H9 (cell line): Measurements from ENCODE around the gene BCAS3. TPM values are rescaled to one million over a fixed set of nuclear protein-coding genes. Genes with fewer than 3 reads are reported as not detected.

ENCODE experiments used
- DNase-seq: peaks from one replicate; pipeline ENCODE4 v3.0.0-alpha.2; 2017
- H2AFZ ChIP-seq: one replicate; pipeline ENCODE4 v1.6.1; 2013; ENCODE audit warnings: mild to moderate bottlenecking, low read length, control low read depth, moderate library complexity
- H2AK5ac ChIP-seq: 2 replicates; pipeline ENCODE4 v1.6.1; 2013; ENCODE audit warnings: low read length, control low read depth, mixed read lengths; ENCODE audit not compliant: insufficient read length
- H2BK120ac ChIP-seq: one replicate; pipeline ENCODE4 v1.6.1; 2013; ENCODE audit warnings: low read depth, mild to moderate bottlenecking, low read length, control low read depth, inconsistent platforms; ENCODE audit not compliant: poor library complexity, severe bottlenecking
- H2BK12ac ChIP-seq: 2 replicates; pipeline ENCODE4 v1.6.1; 2013; ENCODE audit warnings: low read length, control low read depth, mixed read lengths, low read depth; ENCODE audit not compliant: insufficient read length
- H2BK15ac ChIP-seq: 2 replicates; pipeline ENCODE4 v1.6.1; 2013; ENCODE audit warnings: low read depth, low read length, control low read depth
- H2BK20ac ChIP-seq: one replicate; pipeline ENCODE4 v1.6.1; 2013; ENCODE audit warnings: low read depth, mild to moderate bottlenecking, low read length, control low read depth, inconsistent platforms; ENCODE audit not compliant: poor library complexity, severe bottlenecking
- H2BK5ac ChIP-seq: 2 replicates; pipeline ENCODE4 v1.6.1; 2013; ENCODE audit warnings: low read length, control low read depth, mixed read lengths; ENCODE audit not compliant: insufficient read length
- H3K14ac ChIP-seq: 2 replicates; pipeline ENCODE4 v1.6.1; 2013; ENCODE audit warnings: low read length, control low read depth; ENCODE audit not compliant: insufficient read depth
- H3K18ac ChIP-seq: 2 replicates; pipeline ENCODE4 v1.6.1; 2013; ENCODE audit warnings: low read depth, mild to moderate bottlenecking, mixed read lengths, low read length, control low read depth; ENCODE audit not compliant: insufficient read length
- H3K23ac ChIP-seq: 2 replicates; pipeline ENCODE4 v1.6.1; 2013; ENCODE audit warnings: low read length, control low read depth, mixed read lengths, low read depth; ENCODE audit not compliant: insufficient read length
- H3K23me2 ChIP-seq: 2 replicates; pipeline ENCODE4 v1.6.1; 2013; ENCODE audit warnings: low read depth, mild to moderate bottlenecking, mixed read lengths, low read length, control low read depth; ENCODE audit not compliant: insufficient read length, poor library complexity, severe bottlenecking
- H3K27ac ChIP-seq: 2 replicates; pipeline ENCODE4 v1.5.1; 2013; ENCODE audit warnings: low read length, control low read depth, mixed read lengths, low read depth; ENCODE audit not compliant: insufficient read length
- H3K27me3 ChIP-seq: 2 replicates; pipeline ENCODE4 v1.6.1; 2013; ENCODE audit warnings: low read length, control low read depth, inconsistent platforms; ENCODE audit not compliant: insufficient read depth
- H3K4ac ChIP-seq: 2 replicates; pipeline ENCODE4 v1.6.1; 2013; ENCODE audit warnings: low read depth, mild to moderate bottlenecking, control low read depth, inconsistent platforms, low read length, moderate library complexity
- H3K4me1 ChIP-seq: 2 replicates; pipeline ENCODE4 v1.6.1; 2013; ENCODE audit warnings: low read length, control low read depth, inconsistent platforms; ENCODE audit not compliant: insufficient read depth
- H3K4me2 ChIP-seq: 2 replicates; pipeline ENCODE4 v1.6.1; 2013; ENCODE audit warnings: low read length, control low read depth, mixed read lengths; ENCODE audit not compliant: insufficient read length, insufficient read depth
- H3K56ac ChIP-seq: 2 replicates; pipeline ENCODE4 v1.6.1; 2013; ENCODE audit warnings: low read depth, mild to moderate bottlenecking, mixed read lengths, low read length, control low read depth; ENCODE audit not compliant: insufficient read length
- H3K79me1 ChIP-seq: 2 replicates; pipeline ENCODE4 v1.6.1; 2013; ENCODE audit warnings: low read depth, mild to moderate bottlenecking, moderate library complexity, low read length, control low read depth, inconsistent platforms; ENCODE audit not compliant: insufficient read depth, poor library complexity, severe bottlenecking
- H3K79me2 ChIP-seq: 2 replicates; pipeline ENCODE4 v1.6.1; 2013; ENCODE audit warnings: low read length, control low read depth, inconsistent platforms; ENCODE audit not compliant: insufficient read depth
- H3K9ac ChIP-seq: 2 replicates; pipeline ENCODE4 v1.6.1; 2013; ENCODE audit warnings: low read length, control low read depth, mixed read lengths; ENCODE audit not compliant: insufficient read length; ENCODE audit errors: extremely low read depth
- H3K9me3 ChIP-seq: one replicate; pipeline ENCODE4 v1.6.1; 2013; ENCODE audit warnings: low read depth, low read length, inconsistent platforms; ENCODE audit not compliant: control insufficient read depth
- H3T11ph ChIP-seq: one replicate; pipeline ENCODE4 v1.6.1; 2013; ENCODE audit warnings: mild to moderate bottlenecking, low read length, control low read depth, inconsistent platforms
- H4K20me1 ChIP-seq: one replicate; pipeline ENCODE4 v1.6.1; 2013; ENCODE audit not compliant: control insufficient read depth, insufficient read length, insufficient read depth
- H4K5ac ChIP-seq: 2 replicates; pipeline ENCODE4 v1.6.1; 2013; ENCODE audit warnings: low read depth, mild to moderate bottlenecking, mixed read lengths, low read length, control low read depth; ENCODE audit not compliant: insufficient read length
- H4K8ac ChIP-seq: replicated peaks from 2 replicates; pipeline ENCODE4 v1.6.1; 2013; ENCODE audit warnings: low read length, control low read depth, mixed read lengths, low read depth; ENCODE audit not compliant: insufficient read length
- H4K91ac ChIP-seq: 2 replicates; pipeline ENCODE4 v1.6.1; 2013; ENCODE audit warnings: low read depth, mild to moderate bottlenecking, moderate library complexity, mixed read lengths, low read length, control low read depth; ENCODE audit not compliant: insufficient read length
- H3K27ac Mint-ChIP-seq, 3 experiments: 2 replicates in 2 of 3; 3 replicates in 1 of 3; pipeline ENCODE4 v1.8.0; 2020 to 2021; ENCODE audit warnings: mixed read lengths in 3 of 3, mild to moderate bottlenecking in 1 of 3, moderate library complexity in 1 of 3
- H3K27me3 Mint-ChIP-seq: 2 replicates; pipeline ENCODE4 v1.8.0; 2021; ENCODE audit warnings: low read depth, mild to moderate bottlenecking, moderate library complexity, mixed read lengths
- H3K36me3 Mint-ChIP-seq, 3 experiments: 2 replicates in 2 of 3; 3 replicates in 1 of 3; pipeline ENCODE4 v1.8.0; 2020 to 2021; ENCODE audit warnings: low read depth in 3 of 3, mixed read lengths in 3 of 3; ENCODE audit not compliant: insufficient read depth in 1 of 3
- H3K4me1 Mint-ChIP-seq, 2 experiments: 2 replicates each; pipeline ENCODE4 v1.8.0; 2020; ENCODE audit warnings: mixed read lengths in 2 of 2
- H3K4me3 Mint-ChIP-seq, 2 experiments: 2 replicates in 1 of 2; 3 replicates in 1 of 2; pipeline ENCODE4 v1.8.0; 2020 to 2021; ENCODE audit warnings: mild to moderate bottlenecking in 2 of 2, mixed read lengths in 2 of 2, moderate library complexity in 1 of 2
- H3K9me3 Mint-ChIP-seq, 2 experiments: 2 replicates in 1 of 2; 3 replicates in 1 of 2; pipeline ENCODE4 v1.8.0; 2020; ENCODE audit warnings: mild to moderate bottlenecking in 2 of 2, mixed read lengths in 2 of 2, moderate library complexity in 1 of 2
- WGBS: extraction: QIAGEN DNeasy Blood & Tissue Kit; methylation state at CpG from one replicate; pipeline ENCODE4 v1.1.7; 2013; ENCODE audit warnings: missing lambda C conversion rate, low lambda C conversion rate, mixed read lengths; ENCODE audit not compliant: insufficient read length; ENCODE audit errors: extremely low coverage; 5-methylcytosine and 5-hydroxymethylcytosine counted together
- total RNA-seq: library from RNA; stranded (reverse); gene quantifications from 2 replicates; pipeline ENCODE4 v1.2.1, GENCODE V29; 2021
- TF ChIP-seq, protein P1 (sequence below): fragments of 200-600 bp; sonication (generic); conservative IDR thresholded peaks from 3 replicates; pipeline ENCODE4 v1.8.0; 2021; ENCODE audit warnings: antibody characterized with exemption, mild to moderate bottlenecking

BCAS3 gene
- total RNA-seq, 1 experiment from 2014 or later = 22.4 TPM

- H3K23me2 ChIP-seq = no peaks in the 10 kb centered on the region
- no peak overlapping the region for H2BK120ac ChIP-seq
- no peaks in the 10 kb centered on the region for H3K79me1 ChIP-seq
- H3K56ac ChIP-seq = no peak overlapping the region
- peaks cover 5 to 7% (median 5%) of the 10 kb centered on the region in 3 experiments for H3K36me3 Mint-ChIP-seq
- no peak overlapping the region for H2AFZ ChIP-seq
- peaks cover 7% of the 10 kb centered on the region; the same call in 1 of the 2 replicates for H3K4me1 ChIP-seq
- H3K27me3 Mint-ChIP-seq = peaks cover 6% of the 10 kb centered on the region
- H4K91ac ChIP-seq = no peak overlapping the region
- no peak overlapping the region for H3K27ac ChIP-seq
- no peak overlapping the region for H4K8ac ChIP-seq
- H3T11ph ChIP-seq = no peak overlapping the region
- H3K27ac Mint-ChIP-seq = peak overlapping the region in 1 of 3 experiments; percentile 78; a peak in 2 of 7 replicates
- H3K14ac ChIP-seq = no peak overlapping the region
- H3K9me3 Mint-ChIP-seq = peaks cover 2 to 5% of the 10 kb centered on the region in 2 experiments; a peak in 3 of 5 replicates
- no peaks in the 10 kb centered on the region for H3K79me2 ChIP-seq
- no peaks in the 10 kb centered on the region for H3K27me3 ChIP-seq
- no peak overlapping the region for H3K4ac ChIP-seq
- H2BK5ac ChIP-seq = no peak overlapping the region
- H3K4me2 ChIP-seq = no peak overlapping the region
- H3K18ac ChIP-seq = no peak overlapping the region
- H4K20me1 ChIP-seq = no peaks in the 10 kb centered on the region
- H3K9me3 ChIP-seq = no peaks in the 10 kb centered on the region
- H3K9ac ChIP-seq = no peak overlapping the region
- no CpG with 5 or more reads among the region's 1 CpG for WGBS
- TF ChIP-seq, protein P1, sequence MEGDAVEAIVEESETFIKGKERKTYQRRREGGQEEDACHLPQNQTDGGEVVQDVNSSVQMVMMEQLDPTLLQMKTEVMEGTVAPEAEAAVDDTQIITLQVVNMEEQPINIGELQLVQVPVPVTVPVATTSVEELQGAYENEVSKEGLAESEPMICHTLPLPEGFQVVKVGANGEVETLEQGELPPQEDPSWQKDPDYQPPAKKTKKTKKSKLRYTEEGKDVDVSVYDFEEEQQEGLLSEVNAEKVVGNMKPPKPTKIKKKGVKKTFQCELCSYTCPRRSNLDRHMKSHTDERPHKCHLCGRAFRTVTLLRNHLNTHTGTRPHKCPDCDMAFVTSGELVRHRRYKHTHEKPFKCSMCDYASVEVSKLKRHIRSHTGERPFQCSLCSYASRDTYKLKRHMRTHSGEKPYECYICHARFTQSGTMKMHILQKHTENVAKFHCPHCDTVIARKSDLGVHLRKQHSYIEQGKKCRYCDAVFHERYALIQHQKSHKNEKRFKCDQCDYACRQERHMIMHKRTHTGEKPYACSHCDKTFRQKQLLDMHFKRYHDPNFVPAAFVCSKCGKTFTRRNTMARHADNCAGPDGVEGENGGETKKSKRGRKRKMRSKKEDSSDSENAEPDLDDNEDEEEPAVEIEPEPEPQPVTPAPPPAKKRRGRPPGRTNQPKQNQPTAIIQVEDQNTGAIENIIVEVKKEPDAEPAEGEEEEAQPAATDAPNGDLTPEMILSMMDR = no peak
- no peak for DNase-seq
- H3K4me1 Mint-ChIP-seq = peaks cover 44 to 47% of the 10 kb centered on the region in 2 experiments
- H3K4me3 Mint-ChIP-seq = no peak overlapping the region; a peak in 1 of 5 replicates
- no peak overlapping the region for H4K5ac ChIP-seq
- no peak overlapping the region for H3K23ac ChIP-seq
- H2BK12ac ChIP-seq = no peak overlapping the region
- no peak overlapping the region for H2BK20ac ChIP-seq
- no peak overlapping the region for H2BK15ac ChIP-seq
- H2AK5ac ChIP-seq = no peak overlapping the region
These were observed 607.1 kb downstream of the BCAS3 start for GRCh38 chr17:61284746-61285145.
